Measurements from ENCODE around the gene BTBD7. TPM values are rescaled to one million over a fixed set of nuclear protein-coding genes. Genes with fewer than 3 reads are reported as not detected.

The BTBD7 gene
- total RNA-seq, 1 experiment from 2014 or later = 30.8 TPM

- Histone ChIP-seq H3K9me3 (ENCODE audit: control insufficient read depth in 1 of 2, insufficient read depth in 1 of 2, low read depth in 1 of 2, low read length in 2 of 2) (no peaks in the 10 kb centered on the region), H3K4me1 (ENCODE audit: control insufficient read depth in 1 of 2, insufficient read depth in 2 of 2, low read length in 2 of 2) (peaks cover 3 to 20% of the 10 kb centered on the region in 2 experiments; a peak in 3 of 4 replicates), H3K27me3 (ENCODE audit: insufficient read depth, low read length) (no peaks in the 10 kb centered on the region), H3K4me3 (replicated peaks in 1 of 2; ENCODE audit: low read depth in 1 of 2, low read length in 2 of 2) (no peak overlapping the region), H3K27ac (ENCODE audit: low read depth, low read length) (no peak overlapping the region), H4K20me1 (ENCODE audit: insufficient read depth) (no peaks in the 10 kb centered on the region), H2AFZ (ENCODE audit: low read depth, low read length, poor library complexity, severe bottlenecking) (no peak overlapping the region), H3K9me2 (ENCODE audit: insufficient read depth) (no peaks in the 10 kb centered on the region), H3K9ac (ENCODE audit: low read length) (no peak overlapping the region), H3K36me3 (ENCODE audit: control insufficient read depth in 1 of 2, insufficient read depth in 2 of 2, low read length in 2 of 2) (no peaks in the 10 kb centered on the region), H3K4me2 (ENCODE audit: low read length) (no peak overlapping the region), H3K79me2 (ENCODE audit: insufficient read depth, low read length) (peaks cover 38% of the 10 kb centered on the region)
- ChIA-PET CTCF (no interaction called here), POLR2A (no interaction called here), RAD21 (ENCODE audit: low non-redundant PET in 1 of 2, low total read pairs in 2 of 2, uncharacterized antibody in 2 of 2, unreplicated experiment in 2 of 2) (no interaction called here)
- no TSS peak for BruUV-seq (replicated peaks)
- intact Hi-C loops (cut with micrococcal nuclease) = no loop called here
- DNase-seq (ENCODE audit: low read depth, low spot score) = no peak
- TF ChIP-seq POLR2A (IDR thresholded peaks at IDR 0.05; ENCODE audit: borderline replicate concordance, extremely low read depth, insufficient read depth, insufficient read length) (no peak), CTCF (IDR thresholded peaks at IDR 0.05 in 2 of 3, conservative IDR thresholded peaks at IDR 0.05 in 1 of 3; ENCODE audit: borderline replicate concordance in 1 of 3, insufficient read depth in 1 of 3, low read depth in 2 of 3, low read length in 2 of 3) (no peak), TCF7L2 (IDR thresholded peaks at IDR 0.05; ENCODE audit: borderline replicate concordance, extremely low read depth, insufficient read depth, insufficient read length) (no peak), ZBTB33 (IDR thresholded peaks at IDR 0.05; ENCODE audit: extremely low read depth, insufficient replicate concordance, low read length) (no peak), EGR1 (IDR thresholded peaks at IDR 0.05; ENCODE audit: low read depth) (no peak), POLR2AphosphoS5 (IDR thresholded peaks at IDR 0.05; ENCODE audit: low read depth, low read length) (no peak)
- no peak for ATAC-seq
These were observed 131.6 kb downstream of the BTBD7 start for GRCh38 chr14:93201155-93201704.
